ENCODE data around the gene ZNF850.

ZNF850 gene

DNA sequence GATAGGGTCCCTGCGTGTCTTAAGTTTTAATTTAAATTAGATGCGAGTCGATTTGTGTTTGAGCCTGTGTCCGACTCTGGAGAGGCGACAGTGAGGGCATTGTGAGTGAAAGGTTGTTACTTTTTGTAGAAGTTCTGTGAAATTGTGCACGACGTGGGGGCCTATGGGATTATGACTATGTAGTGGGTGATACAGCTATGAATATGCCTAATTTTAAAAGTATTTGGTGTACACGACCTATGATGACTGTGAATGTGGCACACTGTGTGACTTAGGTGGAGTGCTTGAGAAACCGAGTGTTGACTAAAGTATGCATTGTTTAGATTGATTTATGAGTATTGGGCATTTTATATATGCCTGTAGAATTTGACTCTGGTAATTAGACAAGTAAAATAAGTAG is 84.5 kb downstream of the ZNF850 start:
- no peak for DNase-seq (ENCODE audit: low spot score)

DNA sequence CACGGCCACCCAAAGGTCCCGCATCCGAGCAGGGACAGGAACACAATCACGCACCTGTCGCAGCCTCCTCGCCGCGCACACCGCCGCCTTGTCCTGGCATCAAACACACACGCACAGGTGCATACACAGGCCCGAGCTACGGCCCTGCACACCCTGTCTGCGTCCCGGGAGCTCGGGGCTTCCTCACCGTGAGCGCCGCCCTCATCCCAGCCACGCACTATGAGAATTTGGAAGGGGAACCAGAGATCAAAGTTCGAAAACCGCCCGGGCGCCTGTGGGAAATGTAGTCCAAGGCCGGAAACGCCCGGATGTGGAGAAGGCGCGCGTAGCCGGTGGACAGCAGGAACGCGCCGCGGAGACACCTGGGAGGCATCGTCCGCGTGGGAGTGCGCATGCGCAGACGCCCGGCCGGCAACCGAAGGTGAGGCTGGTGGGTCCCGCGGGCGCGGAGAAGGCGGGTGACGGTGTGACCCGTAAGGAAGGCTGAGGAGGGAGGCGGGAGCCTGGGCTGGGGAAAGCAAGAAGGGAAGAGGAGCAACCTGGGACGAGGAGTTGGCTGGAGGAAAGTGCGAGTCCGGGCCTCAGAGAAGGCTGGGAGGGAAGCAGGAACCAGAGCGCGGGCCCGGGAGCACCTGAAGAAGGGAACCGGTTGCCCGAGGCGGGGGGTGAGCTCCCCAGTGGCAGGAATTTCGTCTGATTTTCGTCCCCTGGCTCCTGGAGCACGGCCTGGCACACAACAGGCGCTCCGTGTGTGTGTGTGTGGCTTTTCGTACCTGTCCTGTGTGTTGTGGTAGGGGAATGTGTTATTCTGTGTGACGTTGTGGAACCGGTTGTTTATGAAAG is 85.2 kb downstream of the ZNF850 start, which contains the start of gene ZNF567:
ZNF567 (plus strand) TSS at position 399 of the 843 bp plus-strand sequence. CDS start 7,256 bp downstream, outside the sequence.
- peak; percentile 99 for DNase-seq (ENCODE audit: low spot score)

DNA sequence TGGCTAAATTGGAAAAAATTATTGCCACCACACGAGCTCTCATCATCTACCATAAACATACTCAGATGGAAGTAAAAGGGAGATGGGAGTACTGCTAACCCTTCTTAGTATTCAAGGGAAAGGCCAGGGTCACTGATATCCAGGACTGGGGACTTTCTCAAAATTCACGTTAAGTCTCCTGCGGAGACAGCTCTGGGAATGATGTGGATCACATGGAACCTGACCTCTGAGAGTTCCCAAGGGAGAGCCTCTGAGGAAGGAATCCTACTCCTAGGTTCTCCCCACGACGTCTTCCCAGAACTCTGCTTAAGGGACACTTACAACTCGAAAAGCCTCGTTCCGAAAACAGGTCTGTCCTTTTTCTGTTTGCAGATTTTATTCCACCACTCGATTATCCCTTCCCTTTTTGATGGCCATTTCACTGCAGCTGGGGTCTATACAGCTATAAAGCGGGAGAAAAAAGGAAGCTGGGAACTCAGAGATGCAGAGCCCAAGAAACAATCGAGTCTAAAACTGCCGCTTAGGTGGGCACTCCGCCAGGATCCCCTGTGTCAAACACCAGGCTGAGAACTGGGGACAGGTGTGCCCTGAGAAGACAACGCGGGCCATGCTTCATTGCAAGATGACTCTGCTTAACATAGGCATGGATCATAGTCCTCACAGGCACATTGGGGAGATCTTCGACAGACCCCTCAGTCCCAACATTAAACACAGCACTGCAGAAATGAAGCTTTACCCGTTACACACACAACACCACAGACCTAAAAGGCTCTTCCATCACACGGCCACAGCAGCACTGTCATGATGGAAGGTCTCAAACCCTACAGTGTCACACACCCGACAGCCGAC is 86.0 kb downstream of the ZNF850 start:
- no peak for DNase-seq (ENCODE audit: low spot score)

DNA sequence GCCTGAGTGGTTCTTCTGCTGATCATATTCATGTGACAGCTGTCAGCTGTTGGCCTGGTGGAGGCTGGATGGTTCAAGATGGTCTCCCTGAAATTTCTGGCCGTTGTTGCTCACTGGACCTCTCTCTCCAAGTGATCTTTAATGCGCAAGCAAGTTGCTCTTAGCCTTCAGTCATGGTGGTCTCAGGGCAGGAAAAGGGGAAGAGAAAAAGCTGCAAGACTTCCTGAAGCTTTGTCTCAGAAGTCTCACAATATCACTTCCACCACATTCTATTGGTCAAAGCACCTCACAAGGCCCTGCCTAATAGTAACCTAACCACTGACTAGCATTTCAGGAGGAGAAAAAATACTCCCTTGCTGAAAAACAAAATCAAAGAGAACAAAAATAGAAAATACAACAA is 86.8 kb downstream of the ZNF850 start:
- DNase-seq (ENCODE audit: low spot score), result no peak

DNA sequence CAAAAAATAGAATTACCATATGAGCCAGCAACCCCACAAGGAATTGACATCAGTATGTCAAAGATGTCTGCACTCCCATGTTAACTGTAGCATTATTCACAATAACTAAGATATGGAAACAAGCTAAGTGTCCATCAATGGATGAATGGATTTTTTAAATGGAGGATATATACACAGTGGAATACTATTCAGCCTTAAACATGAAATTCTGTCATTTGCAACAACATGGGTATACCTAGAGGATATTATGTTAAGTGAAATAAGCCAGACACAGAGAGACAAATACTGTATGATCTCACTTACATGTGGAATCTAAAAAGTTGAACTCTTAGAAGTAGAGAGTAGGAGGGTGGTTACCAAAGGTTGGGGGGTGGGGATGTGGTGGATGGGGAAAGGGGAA is 93.2 kb downstream of the ZNF850 start:
- DNase-seq (ENCODE audit: low spot score), result no peak

DNA sequence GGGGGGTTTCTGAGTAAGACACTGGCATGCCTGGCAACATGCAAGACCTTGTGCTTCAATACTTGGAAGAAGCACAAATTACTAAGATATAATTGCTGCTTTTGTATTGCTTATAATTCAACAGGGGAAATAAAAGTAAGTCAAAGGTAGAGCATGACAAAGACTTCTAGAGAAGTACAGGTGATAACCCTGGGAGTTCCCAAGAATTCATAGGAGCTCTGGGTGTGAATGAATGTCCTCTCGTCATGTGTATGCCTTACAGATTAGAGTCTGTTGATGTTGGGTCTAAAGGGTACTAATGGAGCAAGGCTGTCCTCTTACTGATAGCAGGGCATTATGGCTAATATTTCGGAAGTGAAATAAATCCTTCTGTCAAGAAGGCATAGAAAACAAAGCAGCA is 98.4 kb downstream of the ZNF850 start:
- DNase-seq (ENCODE audit: low spot score), result no peak

DNA sequence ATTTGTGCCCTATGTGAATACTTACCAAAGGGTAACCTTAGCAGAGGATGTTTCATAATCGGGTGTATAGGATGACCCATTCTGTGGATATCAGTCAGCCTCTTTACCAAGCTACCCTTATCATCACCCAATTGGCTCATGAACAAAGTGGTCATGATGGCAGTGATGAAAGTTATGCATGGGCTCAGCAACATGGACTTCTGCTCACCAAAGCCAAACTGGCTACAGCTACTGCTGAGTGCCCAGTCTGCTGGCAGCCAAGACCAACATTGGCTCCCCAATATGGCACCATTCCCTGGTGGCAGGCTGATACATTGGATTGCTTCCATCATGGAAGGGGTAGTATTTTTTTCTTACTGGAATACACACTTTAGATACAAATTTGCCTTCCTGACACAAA is 100.2 kb downstream of the ZNF850 start:
- no peak for DNase-seq (ENCODE audit: low spot score)

DNA sequence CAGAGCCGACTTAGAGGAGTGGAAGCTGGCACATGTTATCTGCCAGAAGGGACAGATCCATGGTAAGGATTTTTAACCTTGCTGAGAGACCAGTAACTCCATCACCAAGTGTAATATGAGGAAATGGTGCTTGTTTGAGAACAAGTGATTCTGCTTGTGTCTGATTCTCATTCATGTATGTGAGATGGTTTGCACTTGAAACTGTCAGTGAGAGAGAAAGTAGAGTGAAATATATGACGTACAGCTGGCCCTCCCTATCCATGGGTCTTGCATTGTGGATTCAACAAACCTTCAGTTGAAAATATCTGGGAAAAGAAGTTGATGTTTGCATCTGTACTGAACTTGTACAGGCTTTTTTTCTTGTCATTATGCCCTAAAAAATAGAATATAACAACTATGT is 104.0 kb downstream of the ZNF850 start:
- DNase-seq (ENCODE audit: low spot score), result no peak

DNA sequence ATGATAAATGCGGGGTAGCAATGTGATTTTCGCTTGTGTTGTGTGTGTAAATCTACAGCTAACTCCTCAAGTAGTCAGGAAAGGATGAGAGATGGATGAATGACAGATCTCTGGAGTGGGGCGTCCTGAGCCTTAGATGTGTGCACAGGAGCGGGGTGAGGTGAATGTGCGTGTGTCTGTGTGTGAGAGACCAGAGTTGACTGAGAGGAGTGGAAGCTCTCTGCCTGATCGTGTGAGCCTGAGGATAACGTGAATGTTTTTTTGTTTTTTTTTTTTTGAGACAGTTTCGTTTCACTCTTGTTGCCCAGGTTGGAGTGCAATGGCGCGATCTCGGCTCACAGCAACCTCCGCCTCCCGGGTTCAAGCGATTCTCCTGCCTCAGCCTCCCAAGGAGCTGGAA is 106.8 kb downstream of the ZNF850 start:
- DNase-seq (ENCODE audit: low spot score), result no peak
